IgD-negative memory B cell (primary cell): ENCODE data around the gene NUP160. TPM values are rescaled to one million over a fixed set of nuclear protein-coding genes. Genes with fewer than 3 reads are reported as not detected.
"Not testable (repeated sequence)": the region's sequence is repeated elsewhere in the genome, so short reads cannot be mapped to it uniquely, and the experiment has no call there.

ENCODE experiments used
- H3K27ac Mint-ChIP-seq, 3 donors: one replicate each; pipeline ENCODE4 v1.8.0; 2020 to 2022; ENCODE audit warnings: mild to moderate bottlenecking in 3 of 3, mixed read lengths in 3 of 3, moderate library complexity in 1 of 3
- H3K27me3 Mint-ChIP-seq: one replicate; pipeline ENCODE4 v1.8.0; 2021; ENCODE audit warnings: mixed read lengths
- H3K36me3 Mint-ChIP-seq: one replicate; pipeline ENCODE4 v1.8.0; 2020; ENCODE audit warnings: mild to moderate bottlenecking, mixed read lengths
- H3K4me1 Mint-ChIP-seq, 3 donors: one replicate each; pipeline ENCODE4 v1.8.0; 2020 to 2022; ENCODE audit warnings: mixed read lengths in 3 of 3, mild to moderate bottlenecking in 1 of 3
- H3K4me3 Mint-ChIP-seq, 4 donors: one replicate each; pipeline ENCODE4 v1.8.0; 2020 to 2022; ENCODE audit warnings: mild to moderate bottlenecking in 4 of 4, mixed read lengths in 4 of 4, moderate library complexity in 3 of 4
- H3K9me3 Mint-ChIP-seq, 3 donors: one replicate each; pipeline ENCODE4 v1.8.0; 2020 to 2021; ENCODE audit warnings: mixed read lengths in 3 of 3, mild to moderate bottlenecking in 1 of 3
- polyA plus RNA-seq: library from polyadenylated mRNA; unstranded; fragments of 300-500 nt; fragmentation: Illumina TruSeq; gene quantifications from one replicate; pipeline ENCODE4 v1.2.3, GENCODE V29; 2021

Gene NUP160
- polyA plus RNA-seq, 1 donor from 2014 or later = 22.6 TPM

- peaks cover 4 to 23% (median 11%) of the 10 kb centered on the region in 3 donors for H3K9me3 Mint-ChIP-seq
- not testable (repeated sequence) for H3K36me3 Mint-ChIP-seq, H3K4me3 Mint-ChIP-seq, H3K27me3 Mint-ChIP-seq
- H3K4me1 Mint-ChIP-seq = peaks cover 15 to 28% (median 16%) of the 10 kb centered on the region in 3 donors
- H3K27ac Mint-ChIP-seq = peak overlapping the region in 1 of 3 donors; percentile 39
Observed at GRCh38 chr11:47875858-47876257, 27.7 kb upstream of the NUP160 start.

DNA sequence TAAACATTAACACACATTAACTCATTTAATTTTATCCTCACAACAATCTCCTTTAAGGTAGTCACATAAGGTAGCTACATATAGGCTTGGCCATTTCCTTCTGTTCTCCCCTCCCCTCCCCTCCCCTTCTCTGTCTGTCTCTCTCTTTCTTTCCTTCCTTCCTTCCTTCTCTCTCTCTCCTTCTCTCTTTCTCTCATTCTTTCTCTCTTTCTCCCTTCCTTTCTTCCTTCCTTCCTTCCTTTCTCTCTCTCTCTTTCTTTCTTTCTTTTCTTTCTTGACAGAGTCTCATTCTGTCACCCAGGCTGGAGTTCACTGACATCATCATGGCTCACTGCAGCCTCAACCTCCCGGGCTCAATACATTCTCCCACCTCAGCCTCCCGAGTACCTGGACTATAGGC lies 22.3 kb upstream of the NUP160 start:
- peaks cover 6 to 12% (median 8%) of the 10 kb centered on the region in 3 donors for H3K4me1 Mint-ChIP-seq
- H3K27ac Mint-ChIP-seq = no peak overlapping the region

DNA sequence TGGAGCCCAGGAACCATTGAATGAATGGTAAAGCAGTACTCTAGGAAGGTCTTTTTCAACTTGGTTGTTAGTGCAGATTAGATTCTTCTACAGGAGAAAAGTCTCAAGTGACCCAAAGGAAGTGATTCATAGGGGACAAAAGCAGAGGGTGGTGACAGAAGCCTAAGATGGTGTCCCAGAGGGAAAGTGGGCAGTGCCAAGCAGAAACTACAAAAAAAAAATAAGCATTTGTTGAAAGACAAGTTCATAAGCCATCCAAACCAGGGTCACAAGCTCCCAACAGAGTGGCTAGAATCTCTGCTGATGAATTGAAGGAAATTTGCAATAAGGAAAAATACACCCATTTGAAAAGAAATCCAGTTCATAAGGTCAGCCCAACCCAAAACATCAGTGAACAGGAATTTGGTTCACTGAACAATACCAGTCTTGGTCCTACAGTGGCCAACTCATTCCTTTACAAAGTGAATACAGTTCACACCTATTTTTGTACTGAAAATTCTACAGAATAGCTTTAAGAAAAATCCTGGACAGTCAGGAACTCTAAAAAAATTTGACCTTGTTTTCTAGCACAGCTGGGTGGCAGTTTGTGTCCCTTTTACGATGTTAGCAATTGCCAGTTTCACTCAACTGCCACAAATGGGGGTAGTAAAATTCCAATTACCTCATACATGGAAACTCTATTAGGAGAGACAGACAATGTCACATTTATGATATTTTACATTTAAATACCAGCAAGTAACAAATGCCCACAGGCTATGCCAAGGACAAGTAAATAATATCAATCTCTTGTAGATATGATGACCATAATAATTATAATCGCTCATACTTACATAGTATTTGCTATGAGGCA lies 21.6 kb upstream of the NUP160 start:
- H3K9me3 Mint-ChIP-seq = peaks cover 0 to 3% (median 1%) of the 10 kb centered on the region in 3 donors
- no peaks in the 10 kb centered on the region for H3K36me3 Mint-ChIP-seq
- peaks cover 10 to 18% (median 12%) of the 10 kb centered on the region in 3 donors for H3K4me1 Mint-ChIP-seq
- no peak overlapping the region for H3K4me3 Mint-ChIP-seq
- H3K27ac Mint-ChIP-seq = peak overlapping the region in 1 of 3 donors; percentile 7
- no peaks in the 10 kb centered on the region for H3K27me3 Mint-ChIP-seq

More for the DNA sequence above, 22.3 kb upstream of the NUP160 start:
- H3K36me3 Mint-ChIP-seq = no peaks in the 10 kb centered on the region
- H3K27me3 Mint-ChIP-seq = no peaks in the 10 kb centered on the region
- H3K9me3 Mint-ChIP-seq = peaks cover under 1 to 3% (median 1%) of the 10 kb centered on the region in 3 donors
- no peak overlapping the region for H3K4me3 Mint-ChIP-seq

DNA sequence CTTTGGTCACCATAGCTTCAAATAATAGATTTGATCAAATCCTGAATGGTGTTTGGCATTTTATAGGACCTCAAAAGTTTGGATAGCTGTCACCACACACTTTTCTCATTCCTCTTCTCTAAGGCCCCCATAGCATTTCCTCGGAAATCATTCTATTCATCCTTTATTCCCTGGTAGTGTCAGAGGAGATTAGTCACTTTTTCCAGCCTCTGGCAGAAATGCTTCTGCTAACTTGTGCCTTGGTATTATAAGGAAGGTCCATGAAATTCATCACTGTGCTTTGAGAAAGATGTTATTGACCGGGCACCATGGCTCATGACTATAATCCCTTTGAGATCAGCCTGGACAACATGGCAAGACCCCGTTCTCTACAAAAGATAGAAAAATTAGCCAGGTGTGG lies 19.7 kb upstream of the NUP160 start:
- Mint-ChIP-seq H3K36me3 (no peaks in the 10 kb centered on the region), H3K4me1 (peaks cover 25 to 30% (median 25%) of the 10 kb centered on the region in 3 donors), H3K9me3 (no peaks in the 10 kb centered on the region), H3K27me3 (peaks cover 2% of the 10 kb centered on the region), H3K27ac (no peak overlapping the region), H3K4me3 (no peak overlapping the region)

GRCh38 chr11:47866892-47867291 lies 18.7 kb upstream of the NUP160 start:
- peaks cover 28 to 32% (median 31%) of the 10 kb centered on the region in 3 donors for H3K4me1 Mint-ChIP-seq
- H3K36me3 Mint-ChIP-seq, H3K27me3 Mint-ChIP-seq, H3K27ac Mint-ChIP-seq, H3K4me3 Mint-ChIP-seq, H3K9me3 Mint-ChIP-seq: not testable (repeated sequence)

DNA sequence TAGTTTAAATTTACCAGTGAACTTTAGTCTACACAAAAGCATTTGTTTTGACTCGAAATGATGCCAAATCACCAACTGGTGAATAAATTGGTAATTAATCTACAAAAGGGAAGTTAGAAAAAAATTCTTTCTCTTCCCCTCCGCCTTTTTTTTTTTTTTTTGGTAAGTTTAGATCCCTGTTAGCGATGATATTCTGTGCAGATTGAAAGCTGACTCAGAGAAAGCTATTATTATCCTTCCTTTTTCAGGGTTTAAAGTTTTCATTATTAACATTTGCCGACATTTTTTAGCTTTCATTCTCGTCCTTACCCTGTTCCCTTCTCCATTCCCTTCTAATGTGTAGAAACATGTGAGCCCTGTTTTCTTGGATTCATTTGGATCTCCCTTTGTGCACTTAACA lies 16.8 kb upstream of the NUP160 start:
- Mint-ChIP-seq H3K4me3 (peak overlapping the region in 3 of 4 donors; percentile 19 to 79 (median 52)), H3K4me1 (peaks cover 32 to 39% (median 37%) of the 10 kb centered on the region in 3 donors), H3K27me3 (peaks cover 2% of the 10 kb centered on the region), H3K36me3 (peaks cover 1% of the 10 kb centered on the region), H3K9me3 (no peaks in the 10 kb centered on the region), H3K27ac (peak overlapping the region; percentile 0 to 80 (median 20))

DNA sequence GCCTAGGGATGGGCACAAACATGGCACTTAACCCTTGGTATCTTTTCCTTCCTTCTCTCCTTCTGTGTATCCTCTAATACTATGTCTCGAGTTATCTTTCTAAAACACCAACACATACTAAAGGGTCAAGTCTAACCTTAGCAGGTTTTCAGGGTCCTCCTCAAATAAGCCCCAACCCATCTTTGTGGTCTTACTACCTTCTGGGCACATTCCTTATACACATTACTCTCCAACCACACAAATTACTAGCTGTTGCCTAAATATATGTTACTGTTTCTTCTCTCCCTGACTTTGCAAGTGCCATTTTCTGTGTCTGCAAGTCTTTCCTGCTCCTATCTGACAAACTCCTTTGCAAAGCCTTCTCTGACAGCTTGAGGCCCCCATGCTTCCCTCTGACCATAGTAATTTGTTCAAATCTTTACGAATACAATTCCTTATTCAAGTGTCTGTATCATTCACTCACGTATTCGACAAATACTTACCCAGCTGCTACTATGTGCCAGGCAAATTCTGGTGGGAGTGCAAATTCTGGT lies 15.8 kb upstream of the NUP160 start:
- Mint-ChIP-seq H3K4me3 (peak overlapping the region in 3 of 4 donors; percentile 57 to 69 (median 67)), H3K27me3 (peaks cover 2% of the 10 kb centered on the region), H3K36me3 (peaks cover 1% of the 10 kb centered on the region), H3K4me1 (peaks cover 32 to 41% (median 35%) of the 10 kb centered on the region in 3 donors), H3K9me3 (no peaks in the 10 kb centered on the region), H3K27ac (peak overlapping the region; percentile 25 to 96 (median 80))

GRCh38 chr11:47863189-47863897 lies 15.2 kb upstream of the NUP160 start:
- Mint-ChIP-seq H3K27me3 (peaks cover 2% of the 10 kb centered on the region), H3K27ac (peak overlapping the region; percentile 25 to 96 (median 80)), H3K4me1 (peaks cover 34 to 40% (median 36%) of the 10 kb centered on the region in 3 donors), H3K36me3 (peaks cover 1% of the 10 kb centered on the region), H3K9me3 (no peaks in the 10 kb centered on the region), H3K4me3 (peak overlapping the region; percentile 12 to 69 (median 62))

GRCh38 chr11:47861728-47862127 lies 13.6 kb upstream of the NUP160 start:
- Mint-ChIP-seq H3K27ac (peak overlapping the region; percentile 47 to 97 (median 96)), H3K36me3 (peaks cover 1% of the 10 kb centered on the region), H3K4me3 (peak overlapping the region; percentile 21 to 84 (median 74)), H3K4me1 (peaks cover 45 to 50% (median 47%) of the 10 kb centered on the region in 3 donors), H3K9me3 (no peaks in the 10 kb centered on the region), H3K27me3 (peaks cover 2% of the 10 kb centered on the region)

DNA sequence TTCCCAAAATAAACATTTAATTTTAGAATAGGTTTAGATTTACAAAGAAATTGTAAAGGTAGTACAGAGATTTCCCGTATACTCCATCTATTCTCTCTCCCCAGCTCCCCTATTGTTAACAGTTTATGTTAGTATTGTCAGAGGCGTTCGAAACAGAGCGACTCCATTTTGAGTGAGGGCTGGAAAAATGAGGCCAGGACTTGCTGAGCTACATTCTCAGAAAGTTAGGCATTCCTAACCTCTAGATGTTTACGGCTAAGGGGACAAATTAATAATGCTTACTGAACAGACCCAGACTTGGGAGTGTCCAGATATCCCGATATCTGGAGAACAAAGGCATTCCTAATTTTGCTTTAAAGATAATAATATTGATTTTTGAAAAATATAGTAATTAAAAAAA lies 12.4 kb upstream of the NUP160 start:
- H3K27me3 Mint-ChIP-seq = peaks cover 2% of the 10 kb centered on the region

DNA sequence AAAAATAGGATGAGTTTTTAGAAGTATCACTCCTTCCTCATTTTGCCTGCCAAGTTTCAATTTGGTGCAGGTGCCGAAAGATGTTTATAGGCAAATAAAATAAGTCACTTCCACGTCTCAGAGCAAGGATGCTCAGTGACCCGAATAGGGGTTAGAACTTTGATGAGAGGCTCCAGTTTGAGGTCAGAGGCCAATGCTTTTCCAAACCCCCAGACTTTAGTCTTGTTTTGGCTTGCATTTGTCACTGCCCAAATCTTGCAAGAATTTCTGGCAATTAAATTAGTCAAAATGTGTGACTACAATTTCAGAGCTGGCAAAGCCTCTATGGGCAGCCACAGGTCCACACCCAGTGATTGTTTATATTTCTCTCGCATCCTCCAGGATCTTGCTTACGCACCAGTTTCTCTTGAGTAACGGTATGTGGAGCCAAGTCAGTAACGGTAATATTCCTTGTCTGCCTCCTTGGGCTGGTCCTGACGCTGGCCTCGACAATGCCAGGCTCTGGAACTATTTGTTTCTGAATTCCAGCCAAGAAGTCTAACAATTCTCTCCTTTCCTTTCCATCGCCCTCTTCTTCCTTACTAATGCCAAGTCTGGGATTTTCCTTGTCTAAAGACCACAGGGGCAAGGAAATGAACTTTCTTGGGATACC lies 9.9 kb upstream of the NUP160 start:
- H3K27ac Mint-ChIP-seq = peak overlapping the region; percentile 91 to 98 (median 92)
- H3K27me3 Mint-ChIP-seq = no peaks in the 10 kb centered on the region
- peaks cover 1% of the 10 kb centered on the region for H3K36me3 Mint-ChIP-seq
- peaks cover 43 to 44% (median 44%) of the 10 kb centered on the region in 3 donors for H3K4me1 Mint-ChIP-seq
- no peaks in the 10 kb centered on the region for H3K9me3 Mint-ChIP-seq
- peak overlapping the region in 3 of 4 donors; percentile 76 to 92 (median 86) for H3K4me3 Mint-ChIP-seq

More for the DNA sequence above, 12.4 kb upstream of the NUP160 start:
- H3K27ac Mint-ChIP-seq = peak overlapping the region in 1 of 3 donors; percentile 47
- H3K36me3 Mint-ChIP-seq = peaks cover 1% of the 10 kb centered on the region
- H3K4me3 Mint-ChIP-seq = no peak overlapping the region
- H3K4me1 Mint-ChIP-seq = peaks cover 47 to 52% (median 52%) of the 10 kb centered on the region in 3 donors
- no peaks in the 10 kb centered on the region for H3K9me3 Mint-ChIP-seq

DNA sequence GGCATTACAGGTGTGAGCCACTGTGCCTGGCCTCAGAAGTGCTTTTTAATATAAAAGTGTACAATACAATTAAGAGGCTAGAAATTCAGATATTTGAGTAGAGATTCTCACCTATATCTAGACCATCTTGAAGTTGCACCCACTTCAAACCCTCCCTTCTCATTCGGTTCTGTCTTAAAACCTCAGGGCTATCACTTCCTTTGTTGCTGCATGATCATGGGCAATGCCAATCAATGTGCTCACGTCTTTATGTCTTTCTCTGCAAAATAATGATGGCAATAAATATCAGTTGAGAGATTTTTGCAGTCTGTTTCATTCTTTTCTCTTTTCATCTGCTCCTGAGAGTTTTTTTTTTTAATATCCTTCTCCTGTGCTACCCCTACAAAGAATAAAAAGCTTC lies 9.3 kb upstream of the NUP160 start:
- Mint-ChIP-seq H3K36me3 (peaks cover 1% of the 10 kb centered on the region), H3K27me3 (no peaks in the 10 kb centered on the region), H3K27ac (peak overlapping the region; percentile 91 to 98 (median 92)), H3K9me3 (no peaks in the 10 kb centered on the region), H3K4me3 (peak overlapping the region in 3 of 4 donors; percentile 76 to 92 (median 86)), H3K4me1 (peaks cover 42 to 43% (median 43%) of the 10 kb centered on the region in 3 donors)

DNA sequence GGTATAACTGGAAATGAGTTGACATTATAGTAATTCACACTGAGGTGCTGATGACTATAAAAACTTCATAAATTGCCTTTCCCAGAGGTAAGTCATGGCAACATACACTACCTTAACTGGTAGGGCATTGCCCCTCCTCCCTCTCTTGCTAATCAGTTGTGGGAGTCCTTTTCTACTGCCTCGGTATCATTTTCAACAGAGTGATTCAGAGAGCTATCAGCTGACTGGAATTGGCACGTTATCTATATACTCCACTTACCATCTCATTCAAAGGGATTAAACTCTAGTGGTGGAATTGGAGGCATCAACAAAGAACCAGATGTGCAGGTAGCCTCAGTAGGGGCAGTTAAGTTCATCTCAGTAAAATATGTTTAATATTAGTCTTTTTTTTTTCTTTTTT lies 8.0 kb upstream of the NUP160 start:
- H3K4me3 Mint-ChIP-seq = peak overlapping the region in 3 of 4 donors; percentile 67 to 89 (median 69)
- no peaks in the 10 kb centered on the region for H3K9me3 Mint-ChIP-seq
- no peaks in the 10 kb centered on the region for H3K36me3 Mint-ChIP-seq
- H3K27me3 Mint-ChIP-seq = no peaks in the 10 kb centered on the region
- peaks cover 43 to 47% (median 46%) of the 10 kb centered on the region in 3 donors for H3K4me1 Mint-ChIP-seq
- H3K27ac Mint-ChIP-seq = peak overlapping the region in 1 of 3 donors; percentile 92

GRCh38 chr11:47854667-47855066 lies 6.5 kb upstream of the NUP160 start:
- Mint-ChIP-seq H3K27ac (peak overlapping the region; percentile 68 to 94 (median 93)), H3K9me3 (no peaks in the 10 kb centered on the region), H3K4me1 (peaks cover 51 to 54% (median 54%) of the 10 kb centered on the region in 3 donors), H3K36me3 (no peaks in the 10 kb centered on the region), H3K4me3 (peak overlapping the region; percentile 12 to 88 (median 57)), H3K27me3 (no peaks in the 10 kb centered on the region)
